Endothelial cell of umbilical vein (primary cell): ENCODE measurements around the gene PXYLP1.

ENCODE experiments used
- CTCF ChIP-seq, 2 donors: IDR thresholded peaks; 1 replicate in 1 of 2; 2 replicates in 1 of 2; pipeline ENCODE4 v1.5.1; 2011; ENCODE audit warnings: low read length in 2 of 2, mild to moderate bottlenecking in 2 of 2, moderate library complexity in 2 of 2, control low read depth in 1 of 2, inconsistent platforms in 1 of 2, low read depth in 1 of 2; ENCODE audit not compliant: insufficient read depth in 1 of 2; ENCODE audit errors: extremely low read depth in 1 of 2
- FOS ChIP-seq: IDR thresholded peaks from 2 replicates; pipeline ENCODE4 v1.6.1; 2011; ENCODE audit warnings: mild to moderate bottlenecking, low read length, moderate library complexity, borderline replicate concordance; ENCODE audit not compliant: insufficient read depth
- MYC ChIP-seq: IDR thresholded peaks from one replicate; pipeline ENCODE4 v1.6.1; 2011; ENCODE audit warnings: mild to moderate bottlenecking, low read depth, low read length
- POLR2A ChIP-seq: IDR thresholded peaks from 2 replicates; pipeline ENCODE4 v1.6.1; 2012; ENCODE audit warnings: low read depth, mild to moderate bottlenecking, control low read depth, low read length
- POLR2AphosphoS5 ChIP-seq: IDR thresholded peaks from 2 replicates; pipeline ENCODE4 v1.6.1; 2012; ENCODE audit warnings: low read depth, mild to moderate bottlenecking, control low read depth, low read length, moderate library complexity; ENCODE audit not compliant: insufficient read depth

GRCh38 chr3:141216975-141217374 lies 14.7 kb upstream of the PXYLP1 start:
- TF ChIP-seq CTCF (IDR thresholded peaks at IDR 0.05; ENCODE audit: extremely low read depth in 1 of 2, insufficient read depth in 1 of 2, low read depth in 1 of 2, low read length in 2 of 2) (no peak), POLR2AphosphoS5 (no peak), POLR2A (no peak), FOS (no peak), MYC (no peak)
